ENCODE measurements around the gene ZNF23.

Gene ZNF23

GRCh38 chr16:71467810-71468209 is 5.8 kb upstream of the ZNF23 start:
- Histone ChIP-seq H3K9me3 (replicated peaks; ENCODE audit: low read length) (no peaks in the 10 kb centered on the region), H3K36me3 (ENCODE audit: insufficient read depth, low read length) (no peaks in the 10 kb centered on the region), H3K27me3 (ENCODE audit: control insufficient read depth, insufficient read depth, low read length) (no peaks in the 10 kb centered on the region), H3K4me3 (ENCODE audit: low read length) (no peak overlapping the region), H3K4me2 (ENCODE audit: low read length) (no peak overlapping the region), H3K4me1 (ENCODE audit: control insufficient read depth, insufficient read depth, low read length) (peaks cover 11% of the 10 kb centered on the region), H3K9ac (ENCODE audit: low read depth, low read length) (no peak overlapping the region)

GRCh38 chr16:71464231-71464630 is 2.2 kb upstream of the ZNF23 start:
- H3K4me1 ChIP-seq (ENCODE audit: control insufficient read depth, insufficient read depth, low read length), result peaks cover 23% of the 10 kb centered on the region
- no peak overlapping the region for H3K4me3 ChIP-seq (ENCODE audit: low read length)

GRCh38 chr16:71460941-71461340 is 1.1 kb downstream of the ZNF23 start:
- Histone ChIP-seq H3K4me3 (ENCODE audit: low read length) (peak overlapping the region; percentile 97), H3K9me3 (replicated peaks; ENCODE audit: low read length) (no peaks in the 10 kb centered on the region), H3K36me3 (ENCODE audit: insufficient read depth, low read length) (peaks cover 7% of the 10 kb centered on the region), H3K27me3 (ENCODE audit: control insufficient read depth, insufficient read depth, low read length) (no peaks in the 10 kb centered on the region), H3K4me2 (ENCODE audit: low read length) (peak overlapping the region; percentile 89), H3K9ac (ENCODE audit: low read depth, low read length) (peak overlapping the region; percentile 96), H3K4me1 (ENCODE audit: control insufficient read depth, insufficient read depth, low read length) (peaks cover 23% of the 10 kb centered on the region)

More at GRCh38 chr16:71464231-71464630, 2.2 kb upstream of the ZNF23 start:
- Histone ChIP-seq H3K27me3 (ENCODE audit: control insufficient read depth, insufficient read depth, low read length) (no peaks in the 10 kb centered on the region), H3K4me2 (ENCODE audit: low read length) (no peak overlapping the region), H3K36me3 (ENCODE audit: insufficient read depth, low read length) (no peaks in the 10 kb centered on the region), H3K9ac (ENCODE audit: low read depth, low read length) (no peak overlapping the region), H3K9me3 (replicated peaks; ENCODE audit: low read length) (no peaks in the 10 kb centered on the region)

GRCh38 chr16:71460236-71460635 is 1.8 kb downstream of the ZNF23 start:
- Histone ChIP-seq H3K36me3 (ENCODE audit: insufficient read depth, low read length) (peaks cover 13% of the 10 kb centered on the region), H3K27me3 (ENCODE audit: control insufficient read depth, insufficient read depth, low read length) (no peaks in the 10 kb centered on the region), H3K9me3 (replicated peaks; ENCODE audit: low read length) (no peaks in the 10 kb centered on the region), H3K4me2 (ENCODE audit: low read length) (peak overlapping the region; percentile 89), H3K4me3 (ENCODE audit: low read length) (peak overlapping the region; percentile 97), H3K4me1 (ENCODE audit: control insufficient read depth, insufficient read depth, low read length) (peaks cover 23% of the 10 kb centered on the region), H3K9ac (ENCODE audit: low read depth, low read length) (peak overlapping the region; percentile 96)

GRCh38 chr16:71459510-71459909 is 2.5 kb downstream of the ZNF23 start:
- H3K9ac ChIP-seq (ENCODE audit: low read depth, low read length), result peak overlapping the region; percentile 96
- H3K4me3 ChIP-seq (ENCODE audit: low read length), result no peak overlapping the region
- peaks cover 20% of the 10 kb centered on the region for H3K36me3 ChIP-seq (ENCODE audit: insufficient read depth, low read length)
- H3K4me2 ChIP-seq (ENCODE audit: low read length), result peak overlapping the region; percentile 89
- no peaks in the 10 kb centered on the region for H3K27me3 ChIP-seq (ENCODE audit: control insufficient read depth, insufficient read depth, low read length)
- peaks cover 23% of the 10 kb centered on the region for H3K4me1 ChIP-seq (ENCODE audit: control insufficient read depth, insufficient read depth, low read length)
- no peaks in the 10 kb centered on the region for H3K9me3 ChIP-seq (replicated peaks; ENCODE audit: low read length)

- H3K9me3 ChIP-seq (replicated peaks; ENCODE audit: low read length), result peaks cover 5% of the 10 kb centered on the region
- H3K9ac ChIP-seq (ENCODE audit: low read depth, low read length), result no peak overlapping the region
- H3K4me3 ChIP-seq (ENCODE audit: low read length), result no peak overlapping the region
- no peak overlapping the region for H3K4me2 ChIP-seq (ENCODE audit: low read length)
- peaks cover 47% of the 10 kb centered on the region for H3K36me3 ChIP-seq (ENCODE audit: insufficient read depth, low read length)
- peaks cover 18% of the 10 kb centered on the region for H3K4me1 ChIP-seq (ENCODE audit: control insufficient read depth, insufficient read depth, low read length)
- no peaks in the 10 kb centered on the region for H3K27me3 ChIP-seq (ENCODE audit: control insufficient read depth, insufficient read depth, low read length)
These were observed 5.2 kb downstream of the ZNF23 start for GRCh38 chr16:71456801-71457200.

- H3K4me3 ChIP-seq (ENCODE audit: low read length), result no peak overlapping the region
- peaks cover 37% of the 10 kb centered on the region for H3K9me3 ChIP-seq (replicated peaks; ENCODE audit: low read length)
- H3K36me3 ChIP-seq (ENCODE audit: insufficient read depth, low read length), result peaks cover 84% of the 10 kb centered on the region
- H3K9ac ChIP-seq (ENCODE audit: low read depth, low read length), result no peak overlapping the region
- no peaks in the 10 kb centered on the region for H3K4me1 ChIP-seq (ENCODE audit: control insufficient read depth, insufficient read depth, low read length)
- H3K27me3 ChIP-seq (ENCODE audit: control insufficient read depth, insufficient read depth, low read length), result no peaks in the 10 kb centered on the region
- H3K4me2 ChIP-seq (ENCODE audit: low read length), result no peak overlapping the region
These were observed 9.0 kb downstream of the ZNF23 start for GRCh38 chr16:71453036-71453435.

GRCh38 chr16:71449020-71449419 is 13.0 kb downstream of the ZNF23 start:
- H3K4me2 ChIP-seq (ENCODE audit: low read length), result no peak overlapping the region
- peaks cover 73% of the 10 kb centered on the region for H3K36me3 ChIP-seq (ENCODE audit: insufficient read depth, low read length)
- peaks cover 53% of the 10 kb centered on the region for H3K9me3 ChIP-seq (replicated peaks; ENCODE audit: low read length)
- no peak overlapping the region for H3K9ac ChIP-seq (ENCODE audit: low read depth, low read length)
- H3K4me3 ChIP-seq (ENCODE audit: low read length), result peak overlapping the region; percentile 3
- H3K27me3 ChIP-seq (ENCODE audit: control insufficient read depth, insufficient read depth, low read length), result no peaks in the 10 kb centered on the region
- H3K4me1 ChIP-seq (ENCODE audit: control insufficient read depth, insufficient read depth, low read length), result no peaks in the 10 kb centered on the region

- H3K36me3 ChIP-seq (ENCODE audit: insufficient read depth, low read length), result peaks cover 66% of the 10 kb centered on the region
- no peak overlapping the region for H3K4me2 ChIP-seq (ENCODE audit: low read length)
- H3K4me1 ChIP-seq (ENCODE audit: control insufficient read depth, insufficient read depth, low read length), result no peaks in the 10 kb centered on the region
- H3K9ac ChIP-seq (ENCODE audit: low read depth, low read length), result no peak overlapping the region
- H3K9me3 ChIP-seq (replicated peaks; ENCODE audit: low read length), result peaks cover 53% of the 10 kb centered on the region
- no peaks in the 10 kb centered on the region for H3K27me3 ChIP-seq (ENCODE audit: control insufficient read depth, insufficient read depth, low read length)
- H3K4me3 ChIP-seq (ENCODE audit: low read length), result no peak overlapping the region
These were observed 13.7 kb downstream of the ZNF23 start for GRCh38 chr16:71448274-71448866.

GRCh38 chr16:71443714-71444113 is 18.3 kb downstream of the ZNF23 start:
- H3K4me2 ChIP-seq (ENCODE audit: low read length), result no peak overlapping the region
- H3K36me3 ChIP-seq (ENCODE audit: insufficient read depth, low read length), result peaks cover 20% of the 10 kb centered on the region
- H3K4me1 ChIP-seq (ENCODE audit: control insufficient read depth, insufficient read depth, low read length), result no peaks in the 10 kb centered on the region
- no peak overlapping the region for H3K4me3 ChIP-seq (ENCODE audit: low read length)
- H3K9me3 ChIP-seq (replicated peaks; ENCODE audit: low read length), result peaks cover 27% of the 10 kb centered on the region
- no peaks in the 10 kb centered on the region for H3K27me3 ChIP-seq (ENCODE audit: control insufficient read depth, insufficient read depth, low read length)
- H3K9ac ChIP-seq (ENCODE audit: low read depth, low read length), result no peak overlapping the region

GRCh38 chr16:71442051-71442440 is 20.0 kb downstream of the ZNF23 start, which contains the start of gene TLE7:
TLE7 (minus strand) TSS chr16:71442054; CDS start chr16:71433324, 8,730 bp downstream.
- H3K9ac ChIP-seq (ENCODE audit: low read depth, low read length), result no peak within 1 kb of the TSS
- H3K27me3 ChIP-seq (ENCODE audit: control insufficient read depth, insufficient read depth, low read length), result no peaks in the 10 kb centered on the region
- no peaks in the 10 kb centered on the region for H3K4me1 ChIP-seq (ENCODE audit: control insufficient read depth, insufficient read depth, low read length)
- peaks cover 3% of the 10 kb centered on the region for H3K36me3 ChIP-seq (ENCODE audit: insufficient read depth, low read length)
- H3K4me3 ChIP-seq (ENCODE audit: low read length), result no peak within 1 kb of the TSS
- peaks cover 11% of the 10 kb centered on the region for H3K9me3 ChIP-seq (replicated peaks; ENCODE audit: low read length)
- H3K4me2 ChIP-seq (ENCODE audit: low read length), result no peak within 1 kb of the TSS

GRCh38 chr16:71441348-71442050 is 20.5 kb downstream of the ZNF23 start:
- no peak overlapping the region for H3K4me3 ChIP-seq (ENCODE audit: low read length)
- H3K4me1 ChIP-seq (ENCODE audit: control insufficient read depth, insufficient read depth, low read length), result no peaks in the 10 kb centered on the region
- H3K27me3 ChIP-seq (ENCODE audit: control insufficient read depth, insufficient read depth, low read length), result no peaks in the 10 kb centered on the region
- H3K4me2 ChIP-seq (ENCODE audit: low read length), result no peak overlapping the region
- H3K9me3 ChIP-seq (replicated peaks; ENCODE audit: low read length), result peaks cover 5% of the 10 kb centered on the region
- no peaks in the 10 kb centered on the region for H3K36me3 ChIP-seq (ENCODE audit: insufficient read depth, low read length)
- H3K9ac ChIP-seq (ENCODE audit: low read depth, low read length), result no peak overlapping the region
